HG03175 (cell line): ENCODE results near the gene SNAI1.
"Not testable (repeated sequence)": the region's sequence is repeated elsewhere in the genome, so short reads cannot be mapped to it uniquely, and the experiment has no call there.

Experiments used
- ATAC-seq: cut with Tn5 transposase; IDR thresholded peaks from one replicate; pipeline ENCODE4 v1.9.1; 2021; ENCODE audit warnings: mild to moderate bottlenecking, moderate library complexity; ENCODE audit not compliant: unreplicated experiment

The SNAI1 gene

GRCh38 chr20:49961413-49961812 lies 21.4 kb upstream of the SNAI1 start:
- ATAC-seq = no peak

- ATAC-seq = no peak
These were observed 17.6 kb upstream of the SNAI1 start for GRCh38 chr20:49964964-49965780.

GRCh38 chr20:49965781-49966305 lies 16.9 kb upstream of the SNAI1 start:
- no peak for ATAC-seq

- ATAC-seq = no peak
These were observed 15.9 kb upstream of the SNAI1 start for GRCh38 chr20:49966861-49967260.

- no peak for ATAC-seq
These were observed 13.5 kb upstream of the SNAI1 start for GRCh38 chr20:49969234-49969633.

- no peak for ATAC-seq
These were observed 12.8 kb upstream of the SNAI1 start for GRCh38 chr20:49969946-49970345.

- no peak for ATAC-seq
These were observed 12.3 kb upstream of the SNAI1 start for GRCh38 chr20:49970498-49970897.

GRCh38 chr20:49973981-49974380 lies 8.8 kb upstream of the SNAI1 start:
- no peak for ATAC-seq

GRCh38 chr20:49976542-49976941 lies 6.2 kb upstream of the SNAI1 start:
- no peak for ATAC-seq

GRCh38 chr20:49977740-49978139 lies 5.0 kb upstream of the SNAI1 start:
- ATAC-seq = not testable (repeated sequence)

- no peak for ATAC-seq
These were observed 4.1 kb upstream of the SNAI1 start for GRCh38 chr20:49978685-49979029.

- ATAC-seq = no peak
These were observed 3.5 kb upstream of the SNAI1 start for GRCh38 chr20:49979030-49979832.

- ATAC-seq = no peak
These were observed 2.4 kb upstream of the SNAI1 start for GRCh38 chr20:49980140-49981008.

- ATAC-seq = no peak
These were observed 1.3 kb upstream of the SNAI1 start for GRCh38 chr20:49981218-49982071.

GRCh38 chr20:49982072-49982345 lies 771 bp upstream of the SNAI1 start:
- no peak for ATAC-seq

GRCh38 chr20:49983123-49983847 lies 505 bp downstream of the SNAI1 start:
- ATAC-seq = peak; percentile 10

- no peak for ATAC-seq
These were observed 1.1 kb downstream of the SNAI1 start for GRCh38 chr20:49983848-49984408.

- ATAC-seq = no peak
These were observed 1.8 kb downstream of the SNAI1 start for GRCh38 chr20:49984426-49985153.

GRCh38 chr20:49985157-49985556 lies 2.4 kb downstream of the SNAI1 start:
- ATAC-seq = no peak
